Neural cell (in vitro differentiated cells): ENCODE results near the gene NIPA2. TPM values are rescaled to one million over a fixed set of nuclear protein-coding genes. Genes with fewer than 3 reads are reported as not detected.
"Not testable (repeated sequence)": the region's sequence is repeated elsewhere in the genome, so short reads cannot be mapped to it uniquely, and the experiment has no call there.

Experiments used
- H2AFZ ChIP-seq: fragments of 200-600, 300-800 bp; sonication (generic), shearing (Covaris generic); 2 replicates; pipeline ENCODE4 v1.6.0; 2014; ENCODE audit warnings: low read depth, mild to moderate bottlenecking, antibody characterized with exemption, low read length, moderate library complexity
- H3F3A ChIP-seq: fragments of 200-600 bp; shearing (Covaris generic); 2 replicates; pipeline ENCODE4 v1.6.1; 2016; ENCODE audit warnings: mild to moderate bottlenecking, moderate library complexity, mixed read lengths, antibody characterized with exemption, low read length; ENCODE audit not compliant: insufficient read depth, poor library complexity, severe bottlenecking
- H3K27ac ChIP-seq: fragments of 200-600, 300-800 bp; sonication (generic), shearing (Covaris generic); 2 replicates; pipeline ENCODE4 v1.5.1; 2014; ENCODE audit warnings: mild to moderate bottlenecking, low read length, moderate library complexity
- H3K27me3 ChIP-seq: fragments of 300-800, 200-600 bp; sonication (generic), shearing (Covaris generic); 2 replicates; pipeline ENCODE4 v1.6.0; 2014; ENCODE audit warnings: mild to moderate bottlenecking, low read depth, low read length, moderate library complexity; ENCODE audit not compliant: insufficient read depth
- H3K36me3 ChIP-seq: fragments of 300-800, 200-600 bp; sonication (generic), shearing (Covaris generic); 2 replicates; pipeline ENCODE4 v1.5.1; 2014; ENCODE audit warnings: mild to moderate bottlenecking, antibody characterized with exemption, low read length, moderate library complexity; ENCODE audit not compliant: insufficient read depth
- H3K4me2 ChIP-seq: fragments of 300-800, 200-600 bp; sonication (generic), shearing (Covaris generic); 2 replicates; pipeline ENCODE4 v1.6.0; 2014; ENCODE audit warnings: mild to moderate bottlenecking, low read length
- H3K4me3 ChIP-seq: fragments of 300-800, 200-600 bp; sonication (generic), shearing (Covaris generic); 2 replicates; pipeline ENCODE4 v1.5.1; 2014; ENCODE audit warnings: mild to moderate bottlenecking, low read length, moderate library complexity
- H3K79me2 ChIP-seq: fragments of 200-600 bp; shearing (Covaris generic); replicated peaks from 2 replicates; pipeline ENCODE4 v1.6.0; 2014; ENCODE audit warnings: mild to moderate bottlenecking, low read length, moderate library complexity; ENCODE audit not compliant: insufficient read depth
- H3K9ac ChIP-seq: fragments of 300-800, 200-600 bp; sonication (generic), shearing (Covaris generic); 2 replicates; pipeline ENCODE4 v1.6.1; 2016; ENCODE audit warnings: mild to moderate bottlenecking, low read length, mixed read lengths
- H3K9me2 ChIP-seq: fragments of 200-600 bp; shearing (Covaris generic); 2 replicates; pipeline ENCODE4 v1.6.1; 2016; ENCODE audit warnings: mild to moderate bottlenecking, low read length, mixed read lengths; ENCODE audit not compliant: insufficient read depth
- H3K9me3 ChIP-seq: fragments of 200-600, 300-800 bp; sonication (generic), shearing (Covaris generic); 2 replicates; pipeline ENCODE4 v1.6.1; 2016; ENCODE audit warnings: mild to moderate bottlenecking, mixed run types, low read length, moderate library complexity, mixed read lengths
- H4K20me1 ChIP-seq: fragments of 200-600 bp; shearing (Covaris generic); 2 replicates; pipeline ENCODE4 v1.6.1; 2016; ENCODE audit warnings: mild to moderate bottlenecking, mixed run types; ENCODE audit not compliant: insufficient read depth
- EP300 ChIP-seq: fragments of 450-650 bp; conservative IDR thresholded peaks from 2 replicates; pipeline ENCODE4 v1.6.1; 2014; ENCODE audit warnings: antibody characterized with exemption, mild to moderate bottlenecking, moderate library complexity; ENCODE audit not compliant: poor library complexity, severe bottlenecking
- EZH2 ChIP-seq: fragments of 200-600, 300-800 bp; shearing (Covaris generic), sonication (generic); IDR thresholded peaks from 2 replicates; pipeline ENCODE4 v1.6.1; 2014; ENCODE audit warnings: antibody characterized with exemption, low read length, borderline replicate concordance, mild to moderate bottlenecking; ENCODE audit not compliant: insufficient read depth, poor library complexity, severe bottlenecking
- MXI1 ChIP-seq: fragments of 450-650 bp; conservative IDR thresholded peaks from 2 replicates; pipeline ENCODE4 v1.6.1; 2014; ENCODE audit warnings: antibody characterized with exemption, mild to moderate bottlenecking; ENCODE audit not compliant: poor library complexity, severe bottlenecking
- POLR2AphosphoS5 ChIP-seq: IDR thresholded peaks from 2 replicates; pipeline ENCODE4 v1.6.1; 2012
- RAD21 ChIP-seq: fragments of 450-650 bp; conservative IDR thresholded peaks from 2 replicates; pipeline ENCODE4 v1.6.1; 2014; ENCODE audit warnings: antibody characterized with exemption, mild to moderate bottlenecking, moderate library complexity
- SMC3 ChIP-seq: fragments of 450-650 bp; conservative IDR thresholded peaks from 2 replicates; pipeline ENCODE4 v1.6.1; 2014; ENCODE audit warnings: antibody characterized with exemption, mild to moderate bottlenecking, moderate library complexity; ENCODE audit not compliant: poor library complexity
- TAF1 ChIP-seq: IDR thresholded peaks from 2 replicates; pipeline ENCODE4 v1.6.1; 2012; ENCODE audit warnings: low read depth
- polyA plus RNA-seq: library from polyadenylated mRNA; depleted of rRNA; stranded (reverse); fragments of >200 nt; gene quantifications from 2 replicates; pipeline ENCODE4 v1.2.3, GENCODE V29; 2014
- TF ChIP-seq, protein P1 (sequence below): fragments of 450-650 bp; IDR thresholded peaks from 2 replicates; pipeline ENCODE4 v1.5.1; 2014; ENCODE audit warnings: antibody characterized with exemption, mild to moderate bottlenecking, moderate library complexity; ENCODE audit not compliant: poor library complexity, severe bottlenecking
- TF ChIP-seq, protein P2 (sequence below): IDR thresholded peaks from 2 replicates; pipeline ENCODE4 v1.6.1; 2012; ENCODE audit warnings: borderline replicate concordance

Gene NIPA2
- polyA plus RNA-seq, 1 donor from 2014 or later, result 52.6 TPM

DNA sequence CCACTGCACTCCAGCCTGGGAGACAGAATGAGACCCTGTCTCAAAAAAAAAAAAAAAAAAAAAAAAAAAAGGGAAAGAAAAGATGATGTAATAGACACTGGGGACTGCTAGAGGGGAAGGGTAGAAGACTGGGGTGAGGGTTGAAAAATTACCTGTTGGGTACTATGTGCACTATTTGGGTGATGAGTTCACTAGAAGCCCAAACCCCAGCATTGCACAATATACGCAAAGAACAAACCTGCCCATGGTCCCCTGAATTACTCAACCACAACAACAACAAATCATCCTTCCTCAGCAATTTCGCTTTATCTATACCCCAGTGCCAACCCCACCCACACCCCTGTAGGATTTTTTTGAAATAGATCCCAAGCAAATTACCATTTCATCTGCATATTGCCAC is 38.6 kb upstream of the NIPA2 start:
- no peaks in the 10 kb centered on the region for H4K20me1 ChIP-seq
- no peaks in the 10 kb centered on the region for H3F3A ChIP-seq
- peaks cover 11% of the 10 kb centered on the region for H3K79me2 ChIP-seq
- no peaks in the 10 kb centered on the region for H3K27me3 ChIP-seq
- no peak overlapping the region for H2AFZ ChIP-seq
- no peaks in the 10 kb centered on the region for H3K9me2 ChIP-seq
- H3K4me3 ChIP-seq, result no peak overlapping the region
- H3K9ac ChIP-seq, result no peak overlapping the region
- no peak overlapping the region for H3K27ac ChIP-seq
- H3K36me3 ChIP-seq, result no peaks in the 10 kb centered on the region
- TF ChIP-seq TAF1 (no peak), POLR2AphosphoS5 (no peak)
- TF ChIP-seq, protein P1, sequence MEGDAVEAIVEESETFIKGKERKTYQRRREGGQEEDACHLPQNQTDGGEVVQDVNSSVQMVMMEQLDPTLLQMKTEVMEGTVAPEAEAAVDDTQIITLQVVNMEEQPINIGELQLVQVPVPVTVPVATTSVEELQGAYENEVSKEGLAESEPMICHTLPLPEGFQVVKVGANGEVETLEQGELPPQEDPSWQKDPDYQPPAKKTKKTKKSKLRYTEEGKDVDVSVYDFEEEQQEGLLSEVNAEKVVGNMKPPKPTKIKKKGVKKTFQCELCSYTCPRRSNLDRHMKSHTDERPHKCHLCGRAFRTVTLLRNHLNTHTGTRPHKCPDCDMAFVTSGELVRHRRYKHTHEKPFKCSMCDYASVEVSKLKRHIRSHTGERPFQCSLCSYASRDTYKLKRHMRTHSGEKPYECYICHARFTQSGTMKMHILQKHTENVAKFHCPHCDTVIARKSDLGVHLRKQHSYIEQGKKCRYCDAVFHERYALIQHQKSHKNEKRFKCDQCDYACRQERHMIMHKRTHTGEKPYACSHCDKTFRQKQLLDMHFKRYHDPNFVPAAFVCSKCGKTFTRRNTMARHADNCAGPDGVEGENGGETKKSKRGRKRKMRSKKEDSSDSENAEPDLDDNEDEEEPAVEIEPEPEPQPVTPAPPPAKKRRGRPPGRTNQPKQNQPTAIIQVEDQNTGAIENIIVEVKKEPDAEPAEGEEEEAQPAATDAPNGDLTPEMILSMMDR, result no peak
- H3K4me2 ChIP-seq, result no peak overlapping the region
- no peaks in the 10 kb centered on the region for H3K9me3 ChIP-seq

DNA sequence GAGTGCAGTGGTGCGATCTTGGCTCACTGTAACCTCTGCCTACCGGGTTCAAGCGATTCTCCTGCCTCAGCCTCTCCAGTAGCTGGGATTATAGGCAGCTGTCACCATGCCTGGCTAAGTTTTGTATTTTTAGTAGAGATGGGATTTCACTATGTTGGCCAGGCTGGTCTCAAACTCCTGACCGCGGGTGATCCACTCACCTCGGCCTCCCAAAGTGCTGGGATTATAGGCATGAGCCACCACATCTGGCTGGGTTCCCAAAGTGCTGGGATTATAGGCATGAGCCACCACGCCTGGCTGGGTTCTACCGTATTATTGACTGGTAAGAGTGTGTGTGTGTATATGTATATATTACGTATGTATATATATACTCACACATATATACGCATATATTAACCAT is 35.5 kb upstream of the NIPA2 start:
- not testable (repeated sequence) for H3K27ac ChIP-seq, H3K36me3 ChIP-seq, H3K79me2 ChIP-seq

DNA sequence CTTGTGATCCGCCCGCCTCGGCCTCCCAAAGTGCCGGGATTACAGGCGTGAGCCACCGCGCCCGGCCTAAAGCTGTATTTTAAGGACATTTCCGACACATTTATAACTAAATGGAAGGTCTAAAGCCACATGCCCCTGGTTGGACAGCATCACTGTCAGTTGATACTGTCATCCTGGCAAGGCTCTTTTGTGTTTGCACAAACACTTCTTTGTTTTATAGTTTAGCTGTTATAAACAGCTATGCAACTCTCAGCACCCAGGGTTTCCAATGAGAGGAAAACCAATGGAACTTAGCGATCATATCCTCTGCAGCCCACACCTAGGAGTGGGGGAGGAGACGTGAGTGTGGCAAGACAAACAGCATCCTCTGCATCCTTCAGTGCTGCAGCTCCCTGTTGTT is 32.3 kb upstream of the NIPA2 start:
- H3K27ac ChIP-seq, result no peak overlapping the region

More for the DNA sequence above, 35.5 kb upstream of the NIPA2 start:
- not testable (repeated sequence) for H4K20me1 ChIP-seq, H3K4me3 ChIP-seq, H3F3A ChIP-seq, H3K4me2 ChIP-seq, H3K27me3 ChIP-seq, H3K9ac ChIP-seq, H2AFZ ChIP-seq, H3K9me3 ChIP-seq, H3K9me2 ChIP-seq

More for the DNA sequence above, 32.3 kb upstream of the NIPA2 start:
- Histone ChIP-seq H3K9ac (no peak overlapping the region), H3F3A (no peaks in the 10 kb centered on the region), H3K4me3 (no peak overlapping the region), H3K79me2 (no peaks in the 10 kb centered on the region), H3K36me3 (no peaks in the 10 kb centered on the region), H3K9me2 (no peaks in the 10 kb centered on the region), H3K9me3 (no peaks in the 10 kb centered on the region), H3K27me3 (no peaks in the 10 kb centered on the region), H4K20me1 (no peaks in the 10 kb centered on the region), H3K4me2 (no peak overlapping the region), H2AFZ (no peak overlapping the region)
- no peak for TF ChIP-seq SMC3
- TF ChIP-seq, protein P2, sequence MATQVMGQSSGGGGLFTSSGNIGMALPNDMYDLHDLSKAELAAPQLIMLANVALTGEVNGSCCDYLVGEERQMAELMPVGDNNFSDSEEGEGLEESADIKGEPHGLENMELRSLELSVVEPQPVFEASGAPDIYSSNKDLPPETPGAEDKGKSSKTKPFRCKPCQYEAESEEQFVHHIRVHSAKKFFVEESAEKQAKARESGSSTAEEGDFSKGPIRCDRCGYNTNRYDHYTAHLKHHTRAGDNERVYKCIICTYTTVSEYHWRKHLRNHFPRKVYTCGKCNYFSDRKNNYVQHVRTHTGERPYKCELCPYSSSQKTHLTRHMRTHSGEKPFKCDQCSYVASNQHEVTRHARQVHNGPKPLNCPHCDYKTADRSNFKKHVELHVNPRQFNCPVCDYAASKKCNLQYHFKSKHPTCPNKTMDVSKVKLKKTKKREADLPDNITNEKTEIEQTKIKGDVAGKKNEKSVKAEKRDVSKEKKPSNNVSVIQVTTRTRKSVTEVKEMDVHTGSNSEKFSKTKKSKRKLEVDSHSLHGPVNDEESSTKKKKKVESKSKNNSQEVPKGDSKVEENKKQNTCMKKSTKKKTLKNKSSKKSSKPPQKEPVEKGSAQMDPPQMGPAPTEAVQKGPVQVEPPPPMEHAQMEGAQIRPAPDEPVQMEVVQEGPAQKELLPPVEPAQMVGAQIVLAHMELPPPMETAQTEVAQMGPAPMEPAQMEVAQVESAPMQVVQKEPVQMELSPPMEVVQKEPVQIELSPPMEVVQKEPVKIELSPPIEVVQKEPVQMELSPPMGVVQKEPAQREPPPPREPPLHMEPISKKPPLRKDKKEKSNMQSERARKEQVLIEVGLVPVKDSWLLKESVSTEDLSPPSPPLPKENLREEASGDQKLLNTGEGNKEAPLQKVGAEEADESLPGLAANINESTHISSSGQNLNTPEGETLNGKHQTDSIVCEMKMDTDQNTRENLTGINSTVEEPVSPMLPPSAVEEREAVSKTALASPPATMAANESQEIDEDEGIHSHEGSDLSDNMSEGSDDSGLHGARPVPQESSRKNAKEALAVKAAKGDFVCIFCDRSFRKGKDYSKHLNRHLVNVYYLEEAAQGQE, result no peak
- TF ChIP-seq, protein P1, result no peak
- TF ChIP-seq MXI1, result no peak
- TF ChIP-seq EZH2, result no peak
- no peak for TF ChIP-seq RAD21
- TF ChIP-seq EP300, result no peak
- no peak for TF ChIP-seq POLR2AphosphoS5
- no peak for TF ChIP-seq TAF1
